Subcutaneous adipose tissue (tissue), 4 donors: ENCODE results near the gene FAM181A. TPM values are rescaled to one million over a fixed set of nuclear protein-coding genes. Genes with fewer than 3 reads are reported as not detected.

Experiments
- total RNA-seq, 4 donors: library from RNA; depleted of rRNA; stranded (reverse); fragments of >200 nt; gene quantifications; one replicate each; pipeline ENCODE4 v1.1.0, GENCODE V29; 2016
- TF ChIP-seq, protein P1 (sequence below): fragments of 450-650 bp; IDR thresholded peaks from one replicate; pipeline ENCODE4 v1.5.1; 2016; ENCODE audit warnings: low read depth, mild to moderate bottlenecking, control low read depth, antibody characterized with exemption, moderate library complexity

FAM181A gene
- total RNA-seq, 4 donors from 2014 or later, result not detected

DNA sequence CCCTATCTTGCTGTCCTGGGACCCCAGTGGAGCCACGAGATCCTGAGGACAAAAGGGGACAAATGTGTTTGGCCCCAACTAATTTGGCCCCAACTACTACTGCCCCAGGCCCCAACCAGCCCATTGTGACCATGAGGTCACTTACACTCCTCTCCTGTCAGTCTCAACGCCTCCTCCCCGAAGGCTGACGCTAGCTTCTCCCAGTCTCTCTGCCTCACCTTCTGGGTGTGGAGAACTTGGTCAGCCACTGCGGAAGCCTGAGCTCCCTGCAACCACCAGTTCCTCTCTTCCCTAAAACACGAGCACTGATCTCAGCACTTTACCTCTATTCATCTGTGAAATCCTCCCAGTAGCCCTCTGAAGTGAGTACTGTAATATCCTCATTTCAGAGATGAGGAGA, 13.3 kb downstream of the FAM181A start:
- TF ChIP-seq, protein P1, sequence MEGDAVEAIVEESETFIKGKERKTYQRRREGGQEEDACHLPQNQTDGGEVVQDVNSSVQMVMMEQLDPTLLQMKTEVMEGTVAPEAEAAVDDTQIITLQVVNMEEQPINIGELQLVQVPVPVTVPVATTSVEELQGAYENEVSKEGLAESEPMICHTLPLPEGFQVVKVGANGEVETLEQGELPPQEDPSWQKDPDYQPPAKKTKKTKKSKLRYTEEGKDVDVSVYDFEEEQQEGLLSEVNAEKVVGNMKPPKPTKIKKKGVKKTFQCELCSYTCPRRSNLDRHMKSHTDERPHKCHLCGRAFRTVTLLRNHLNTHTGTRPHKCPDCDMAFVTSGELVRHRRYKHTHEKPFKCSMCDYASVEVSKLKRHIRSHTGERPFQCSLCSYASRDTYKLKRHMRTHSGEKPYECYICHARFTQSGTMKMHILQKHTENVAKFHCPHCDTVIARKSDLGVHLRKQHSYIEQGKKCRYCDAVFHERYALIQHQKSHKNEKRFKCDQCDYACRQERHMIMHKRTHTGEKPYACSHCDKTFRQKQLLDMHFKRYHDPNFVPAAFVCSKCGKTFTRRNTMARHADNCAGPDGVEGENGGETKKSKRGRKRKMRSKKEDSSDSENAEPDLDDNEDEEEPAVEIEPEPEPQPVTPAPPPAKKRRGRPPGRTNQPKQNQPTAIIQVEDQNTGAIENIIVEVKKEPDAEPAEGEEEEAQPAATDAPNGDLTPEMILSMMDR, result no peak

DNA sequence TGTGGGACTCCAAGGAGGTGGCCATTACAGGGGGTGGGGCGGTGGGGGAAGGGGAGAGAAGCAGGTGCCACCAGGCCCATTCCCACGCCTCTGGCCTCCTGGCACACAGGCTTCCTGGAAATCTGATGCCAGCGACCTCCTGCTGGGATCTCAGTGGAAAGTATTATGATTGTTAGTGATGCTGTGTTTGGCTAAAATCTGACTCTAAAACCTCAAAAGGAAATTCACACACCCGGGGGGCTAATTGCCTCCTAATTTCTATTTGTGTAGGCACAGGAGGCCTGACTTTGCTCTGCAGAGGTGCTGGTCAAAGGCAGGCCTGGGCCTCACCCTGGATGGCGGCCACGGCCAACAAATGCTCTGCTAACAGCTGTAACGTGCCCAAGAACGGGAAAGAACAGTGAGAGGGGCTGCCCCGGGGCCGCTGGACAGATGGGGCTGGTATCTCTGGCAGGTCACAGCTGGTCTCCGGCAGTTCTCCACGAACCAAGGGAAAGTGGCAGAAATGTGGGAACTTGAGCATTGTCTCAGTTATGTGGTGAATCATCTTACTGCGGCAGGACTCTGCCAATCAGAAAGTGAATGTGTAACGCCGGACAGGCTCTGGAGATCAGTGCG, 14.3 kb downstream of the FAM181A start:
- TF ChIP-seq, protein P1, result no peak

DNA sequence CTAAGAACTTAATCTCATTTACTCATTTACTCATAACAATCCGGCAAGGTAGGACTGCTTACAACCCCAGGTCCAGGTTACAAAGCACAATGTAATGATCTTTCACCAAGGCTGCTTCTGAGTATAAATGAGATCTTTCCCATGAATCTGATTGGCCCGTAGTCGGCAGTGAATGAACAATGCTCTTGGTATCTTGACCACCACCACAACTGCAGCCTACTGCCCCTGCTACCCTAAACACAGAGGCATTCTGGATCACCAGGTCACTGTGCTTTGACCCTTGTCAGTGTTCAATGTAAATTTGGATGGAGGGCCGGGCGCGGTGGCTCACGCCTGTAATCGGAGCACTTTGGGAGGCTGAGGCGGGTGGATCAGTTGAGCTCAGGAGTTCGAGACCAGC, 15.9 kb downstream of the FAM181A start:
- TF ChIP-seq, protein P1, result no peak

DNA sequence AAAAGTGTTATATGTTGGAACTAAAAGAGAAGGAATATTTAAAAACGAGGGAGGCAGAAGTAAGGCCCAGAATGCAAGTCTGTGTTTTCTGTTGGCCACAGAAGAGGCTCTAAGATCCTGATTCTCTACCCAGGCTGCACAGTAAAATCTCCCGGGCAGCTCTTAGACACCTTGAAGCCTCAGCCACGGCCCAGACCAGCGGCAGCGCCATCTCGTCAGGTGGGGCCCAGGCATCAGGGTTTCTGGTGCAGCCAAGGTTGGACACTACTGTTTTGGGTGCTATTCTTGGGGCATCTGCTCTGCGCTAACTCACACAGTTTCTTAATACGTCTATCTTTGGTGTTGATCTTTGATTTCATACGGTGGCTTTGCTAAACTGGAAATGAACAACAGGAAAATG, 16.8 kb downstream of the FAM181A start:
- TF ChIP-seq, protein P1, result no peak

DNA sequence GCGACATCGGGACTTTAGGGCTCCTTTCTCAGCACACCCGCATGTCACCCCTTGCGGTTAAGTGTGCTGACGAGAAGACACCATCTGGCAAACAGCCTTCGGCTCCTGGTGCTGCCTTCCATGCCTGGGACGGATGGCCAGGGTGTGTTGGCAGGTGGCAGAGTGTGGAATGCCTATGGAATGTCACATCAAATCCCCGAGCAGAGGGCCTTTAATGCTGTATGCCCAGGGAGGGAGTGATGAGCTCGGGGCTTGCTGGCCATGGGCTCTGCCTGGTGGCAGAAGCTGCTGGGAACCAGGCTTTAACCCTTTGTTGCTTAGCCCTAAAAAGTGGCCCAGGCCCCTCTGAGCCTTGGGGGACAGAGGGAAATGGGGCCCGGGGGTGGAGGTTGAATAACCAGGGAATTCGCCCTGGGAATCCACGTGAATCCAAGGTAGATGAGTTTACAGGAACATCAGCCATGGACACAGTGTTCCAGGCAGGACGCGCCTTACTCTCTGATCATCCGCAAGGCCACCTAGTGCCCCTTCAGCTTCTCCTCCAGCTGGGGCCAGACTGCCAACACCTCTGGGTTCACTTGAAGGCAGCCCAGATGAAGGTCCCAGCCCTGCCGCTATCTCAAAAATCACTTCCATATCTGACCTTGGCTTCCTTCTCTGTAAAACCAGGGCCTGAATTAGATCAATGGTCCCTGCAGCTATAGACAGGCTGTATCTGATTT, 17.4 kb downstream of the FAM181A start:
- TF ChIP-seq, protein P1, result no peak

DNA sequence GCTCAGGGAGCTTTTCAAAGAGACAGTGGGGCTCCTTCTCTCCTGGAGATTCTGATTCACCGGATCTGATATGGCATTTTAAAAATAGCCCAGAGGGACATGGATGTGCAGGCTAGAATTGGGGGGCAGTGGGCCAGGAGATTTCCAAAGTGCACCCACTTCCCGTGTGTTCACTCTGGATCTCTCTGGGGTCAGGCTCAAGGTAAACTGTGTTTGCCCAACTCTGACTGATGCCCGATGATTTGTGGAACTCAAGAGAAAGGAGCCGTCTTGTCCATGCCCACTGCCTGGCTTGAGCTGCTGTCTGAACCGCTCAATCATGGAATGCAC, 17.9 kb downstream of the FAM181A start:
- TF ChIP-seq, protein P1, result no peak

DNA sequence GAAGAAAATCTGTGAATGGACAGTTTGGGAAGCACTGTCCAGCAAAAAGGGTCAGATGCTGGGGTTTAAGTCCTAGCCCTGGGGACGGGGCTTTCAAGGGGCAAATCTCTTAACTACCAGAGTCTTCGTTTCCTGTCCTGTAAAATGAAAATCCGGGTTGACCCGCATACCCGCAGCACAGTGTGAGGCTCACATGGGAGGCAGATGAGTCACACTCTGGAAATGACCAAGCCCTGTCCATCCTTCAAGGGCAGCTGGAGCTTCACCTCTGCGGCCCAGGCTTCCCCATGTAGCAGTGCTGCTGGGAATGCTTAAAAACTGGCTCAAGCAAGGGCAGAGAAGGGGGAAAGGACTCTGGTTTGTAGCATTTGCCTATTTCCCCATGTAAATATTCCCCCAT, 19.0 kb downstream of the FAM181A start:
- TF ChIP-seq, protein P1, result no peak
